WTC11 (cell line): ENCODE data around the gene CDH7. TPM values are rescaled to one million over a fixed set of nuclear protein-coding genes. Genes with fewer than 3 reads are reported as not detected.

Experiments
- ATAC-seq: fragments of 200-7000 bp; cut with Tn5 transposase; 2 replicates; pipeline ENCODE4 v1.10.0; 2021; ENCODE audit warnings: mild to moderate bottlenecking, moderate library complexity
- CTCF ChIA-PET: fragments of 300-600 bp; sonication (Branson Sonifier 250); formaldehyde crosslinking; loops from one replicate; lab custom pipeline; 2021; ENCODE audit warnings: antibody characterized with exemption; lab: Charles Lee
- POLR2A ChIA-PET: fragments of 350-600 bp; sonication (Branson Sonifier 250); formaldehyde crosslinking; loops from one replicate; lab custom pipeline; 2021; ENCODE audit warnings: antibody characterized with exemption; lab: Charles Lee
- DNase-seq: peaks from one replicate; pipeline ENCODE4 v3.0.0; 2021; ENCODE audit warnings: low spot score
- H3K27ac Mint-ChIP-seq: 2 replicates; pipeline ENCODE4 v1.8.0; 2021; ENCODE audit warnings: mixed read lengths
- H3K27me3 Mint-ChIP-seq: 2 replicates; pipeline ENCODE4 v1.8.0; 2021; ENCODE audit warnings: low read depth, mild to moderate bottlenecking, moderate library complexity, mixed read lengths
- H3K36me3 Mint-ChIP-seq: 2 replicates; pipeline ENCODE4 v1.8.0; 2021; ENCODE audit warnings: mixed read lengths
- H3K4me1 Mint-ChIP-seq: 2 replicates; pipeline ENCODE4 v1.8.0; 2022; ENCODE audit warnings: mixed read lengths
- H3K4me3 Mint-ChIP-seq: 2 replicates; pipeline ENCODE4 v1.8.0; 2021; ENCODE audit warnings: mild to moderate bottlenecking, moderate library complexity, mixed read lengths
- H3K9me3 Mint-ChIP-seq: 2 replicates; pipeline ENCODE4 v1.8.0; 2021; ENCODE audit warnings: mixed read lengths
- CREB1 ChIP-seq: sonication (generic); formaldehyde crosslinking; IDR thresholded peaks from 2 replicates; pipeline ENCODE4 v1.8.0; 2023; ENCODE audit warnings: mild to moderate bottlenecking, missing genetic modification reagents
- CREM ChIP-seq: sonication (generic); formaldehyde crosslinking; IDR thresholded peaks from 2 replicates; pipeline ENCODE4 v1.8.1; 2022; ENCODE audit warnings: mild to moderate bottlenecking, missing genetic modification reagents, moderate library complexity
- GRHL2 ChIP-seq: fragments of 250-450 bp; sonication (Bioruptor Pico); IDR thresholded peaks from 2 replicates; pipeline ENCODE4 v1.8.0; 2022; ENCODE audit warnings: mild to moderate bottlenecking, moderate library complexity; ENCODE audit not compliant: insufficient replicate concordance, severe bottlenecking
- IRF2 ChIP-seq: sonication (generic); formaldehyde crosslinking; IDR thresholded peaks from 2 replicates; pipeline ENCODE4 v1.8.0; 2022; ENCODE audit warnings: low read depth, missing genetic modification reagents, borderline replicate concordance
- TP53 ChIP-seq: sonication (generic); formaldehyde crosslinking; IDR thresholded peaks from 2 replicates; pipeline ENCODE4 v1.8.1; 2023; ENCODE audit warnings: mild to moderate bottlenecking, missing genetic modification reagents
- ZBTB21 ChIP-seq: sonication (generic); formaldehyde crosslinking; IDR thresholded peaks from 2 replicates; pipeline ENCODE4 v1.8.1; 2023; ENCODE audit warnings: mild to moderate bottlenecking, missing genetic modification reagents, borderline replicate concordance
- ZNF232 ChIP-seq: sonication (generic); formaldehyde crosslinking; IDR thresholded peaks from 2 replicates; pipeline ENCODE4 v1.8.0; 2022; ENCODE audit warnings: mild to moderate bottlenecking, missing genetic modification reagents
- ZNF263 ChIP-seq: sonication (generic); formaldehyde crosslinking; IDR thresholded peaks from 2 replicates; pipeline ENCODE4 v1.8.1; 2022; ENCODE audit warnings: low read depth, mild to moderate bottlenecking, moderate library complexity, missing genetic modification reagents
- total RNA-seq: library from RNA; stranded (reverse); gene quantifications from 3 replicates; pipeline ENCODE4 v1.2.3, GENCODE V29; 2021
- TF ChIP-seq, protein P1 (sequence below): sonication (generic); formaldehyde crosslinking; conservative IDR thresholded peaks from 2 replicates; pipeline ENCODE4 v1.8.1; 2023; ENCODE audit warnings: mild to moderate bottlenecking, low read depth, missing genetic modification reagents, moderate library complexity
- TF ChIP-seq, protein P2 (sequence below): sonication (generic); formaldehyde crosslinking; IDR thresholded peaks from 2 replicates; pipeline ENCODE4 v1.8.1; 2022; ENCODE audit warnings: low read depth, missing genetic modification reagents, borderline replicate concordance
- TF ChIP-seq, protein P3 (sequence below): fragments of 200-600 bp; IDR thresholded peaks from 2 replicates; pipeline ENCODE4 v1.8.0; 2022; ENCODE audit warnings: antibody characterized with exemption
- TF ChIP-seq, protein P4 (sequence below): fragments of 250-450 bp; sonication (Bioruptor Pico); IDR thresholded peaks from 2 replicates; pipeline ENCODE4 v1.8.0; 2021; ENCODE audit warnings: mild to moderate bottlenecking
- TF ChIP-seq, protein P5 (sequence below): fragments of 250-450 bp; sonication (Bioruptor Pico); conservative IDR thresholded peaks from 2 replicates; pipeline ENCODE4 v1.9.0; 2021; ENCODE audit warnings: mild to moderate bottlenecking

Gene CDH7
- total RNA-seq, 1 experiment from 2014 or later: 1.3 TPM

DNA sequence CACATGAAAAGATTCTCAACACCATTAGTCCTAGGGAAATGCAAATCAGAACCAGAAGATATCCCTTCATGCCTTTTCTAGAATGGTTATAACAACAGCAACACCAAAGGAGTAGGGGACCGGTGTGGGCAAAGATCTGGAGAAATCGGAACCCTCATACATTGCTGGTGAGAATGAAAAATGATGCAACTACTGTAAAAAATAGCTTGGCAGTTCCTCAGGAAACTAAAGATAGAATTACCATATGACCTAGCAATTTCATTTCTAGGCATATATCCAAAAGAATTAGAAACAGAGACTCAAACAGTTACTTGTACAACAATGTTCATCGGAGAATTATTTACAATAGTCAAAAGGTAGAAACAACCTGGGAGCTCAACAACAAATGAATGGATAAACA is 29.2 kb upstream of the CDH7 start (continued):
- TF ChIP-seq, protein P1, sequence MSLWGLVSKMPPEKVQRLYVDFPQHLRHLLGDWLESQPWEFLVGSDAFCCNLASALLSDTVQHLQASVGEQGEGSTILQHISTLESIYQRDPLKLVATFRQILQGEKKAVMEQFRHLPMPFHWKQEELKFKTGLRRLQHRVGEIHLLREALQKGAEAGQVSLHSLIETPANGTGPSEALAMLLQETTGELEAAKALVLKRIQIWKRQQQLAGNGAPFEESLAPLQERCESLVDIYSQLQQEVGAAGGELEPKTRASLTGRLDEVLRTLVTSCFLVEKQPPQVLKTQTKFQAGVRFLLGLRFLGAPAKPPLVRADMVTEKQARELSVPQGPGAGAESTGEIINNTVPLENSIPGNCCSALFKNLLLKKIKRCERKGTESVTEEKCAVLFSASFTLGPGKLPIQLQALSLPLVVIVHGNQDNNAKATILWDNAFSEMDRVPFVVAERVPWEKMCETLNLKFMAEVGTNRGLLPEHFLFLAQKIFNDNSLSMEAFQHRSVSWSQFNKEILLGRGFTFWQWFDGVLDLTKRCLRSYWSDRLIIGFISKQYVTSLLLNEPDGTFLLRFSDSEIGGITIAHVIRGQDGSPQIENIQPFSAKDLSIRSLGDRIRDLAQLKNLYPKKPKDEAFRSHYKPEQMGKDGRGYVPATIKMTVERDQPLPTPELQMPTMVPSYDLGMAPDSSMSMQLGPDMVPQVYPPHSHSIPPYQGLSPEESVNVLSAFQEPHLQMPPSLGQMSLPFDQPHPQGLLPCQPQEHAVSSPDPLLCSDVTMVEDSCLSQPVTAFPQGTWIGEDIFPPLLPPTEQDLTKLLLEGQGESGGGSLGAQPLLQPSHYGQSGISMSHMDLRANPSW (CRISPR knock-in tag): no peak
- TF ChIP-seq, protein P2, sequence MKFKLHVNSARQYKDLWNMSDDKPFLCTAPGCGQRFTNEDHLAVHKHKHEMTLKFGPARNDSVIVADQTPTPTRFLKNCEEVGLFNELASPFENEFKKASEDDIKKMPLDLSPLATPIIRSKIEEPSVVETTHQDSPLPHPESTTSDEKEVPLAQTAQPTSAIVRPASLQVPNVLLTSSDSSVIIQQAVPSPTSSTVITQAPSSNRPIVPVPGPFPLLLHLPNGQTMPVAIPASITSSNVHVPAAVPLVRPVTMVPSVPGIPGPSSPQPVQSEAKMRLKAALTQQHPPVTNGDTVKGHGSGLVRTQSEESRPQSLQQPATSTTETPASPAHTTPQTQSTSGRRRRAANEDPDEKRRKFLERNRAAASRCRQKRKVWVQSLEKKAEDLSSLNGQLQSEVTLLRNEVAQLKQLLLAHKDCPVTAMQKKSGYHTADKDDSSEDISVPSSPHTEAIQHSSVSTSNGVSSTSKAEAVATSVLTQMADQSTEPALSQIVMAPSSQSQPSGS (CRISPR knock-in tag): no peak
- TF ChIP-seq, protein P3, sequence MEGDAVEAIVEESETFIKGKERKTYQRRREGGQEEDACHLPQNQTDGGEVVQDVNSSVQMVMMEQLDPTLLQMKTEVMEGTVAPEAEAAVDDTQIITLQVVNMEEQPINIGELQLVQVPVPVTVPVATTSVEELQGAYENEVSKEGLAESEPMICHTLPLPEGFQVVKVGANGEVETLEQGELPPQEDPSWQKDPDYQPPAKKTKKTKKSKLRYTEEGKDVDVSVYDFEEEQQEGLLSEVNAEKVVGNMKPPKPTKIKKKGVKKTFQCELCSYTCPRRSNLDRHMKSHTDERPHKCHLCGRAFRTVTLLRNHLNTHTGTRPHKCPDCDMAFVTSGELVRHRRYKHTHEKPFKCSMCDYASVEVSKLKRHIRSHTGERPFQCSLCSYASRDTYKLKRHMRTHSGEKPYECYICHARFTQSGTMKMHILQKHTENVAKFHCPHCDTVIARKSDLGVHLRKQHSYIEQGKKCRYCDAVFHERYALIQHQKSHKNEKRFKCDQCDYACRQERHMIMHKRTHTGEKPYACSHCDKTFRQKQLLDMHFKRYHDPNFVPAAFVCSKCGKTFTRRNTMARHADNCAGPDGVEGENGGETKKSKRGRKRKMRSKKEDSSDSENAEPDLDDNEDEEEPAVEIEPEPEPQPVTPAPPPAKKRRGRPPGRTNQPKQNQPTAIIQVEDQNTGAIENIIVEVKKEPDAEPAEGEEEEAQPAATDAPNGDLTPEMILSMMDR: no peak
- no peak for TF ChIP-seq ZNF232 (CRISPR knock-in tag)
- TF ChIP-seq, protein P4, sequence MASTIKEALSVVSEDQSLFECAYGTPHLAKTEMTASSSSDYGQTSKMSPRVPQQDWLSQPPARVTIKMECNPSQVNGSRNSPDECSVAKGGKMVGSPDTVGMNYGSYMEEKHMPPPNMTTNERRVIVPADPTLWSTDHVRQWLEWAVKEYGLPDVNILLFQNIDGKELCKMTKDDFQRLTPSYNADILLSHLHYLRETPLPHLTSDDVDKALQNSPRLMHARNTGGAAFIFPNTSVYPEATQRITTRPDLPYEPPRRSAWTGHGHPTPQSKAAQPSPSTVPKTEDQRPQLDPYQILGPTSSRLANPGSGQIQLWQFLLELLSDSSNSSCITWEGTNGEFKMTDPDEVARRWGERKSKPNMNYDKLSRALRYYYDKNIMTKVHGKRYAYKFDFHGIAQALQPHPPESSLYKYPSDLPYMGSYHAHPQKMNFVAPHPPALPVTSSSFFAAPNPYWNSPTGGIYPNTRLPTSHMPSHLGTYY: no peak

DNA sequence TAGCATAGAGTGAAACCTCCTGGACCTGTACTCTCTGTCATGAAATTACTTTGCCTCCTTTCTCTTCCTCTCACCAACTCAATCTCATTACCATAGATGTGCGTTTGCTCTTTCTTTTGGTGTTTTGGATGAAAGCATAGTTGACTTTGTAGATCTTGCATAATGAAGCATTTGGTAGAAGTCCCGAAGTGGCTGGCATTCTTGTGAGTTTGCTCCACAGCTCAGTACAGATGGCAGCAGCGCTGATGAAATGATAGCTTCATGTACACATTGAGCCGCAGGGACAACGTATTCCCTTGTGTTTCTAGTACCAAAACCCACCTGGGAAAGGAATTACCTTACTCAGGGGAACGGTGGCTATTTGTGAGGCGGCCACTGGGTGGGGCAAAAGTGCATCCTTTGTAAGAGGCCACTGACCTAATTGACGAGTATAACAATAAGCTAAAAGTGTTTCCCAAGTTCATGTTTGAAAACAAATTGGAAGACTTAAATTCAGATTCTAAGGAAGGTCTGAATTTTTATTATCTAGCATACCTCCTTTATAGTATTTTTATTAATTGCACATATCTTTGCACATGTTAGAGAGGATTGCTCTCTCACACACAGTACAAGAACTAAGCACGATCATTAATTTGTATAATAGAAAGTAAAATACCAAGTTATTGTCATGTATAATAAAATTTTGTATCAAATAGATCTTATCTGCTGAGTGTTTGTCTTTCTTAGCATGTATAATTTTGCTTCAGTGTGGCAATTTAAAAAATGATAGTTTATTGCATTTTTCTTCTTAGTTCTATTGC is 25.4 kb upstream of the CDH7 start:
- H3K27me3 Mint-ChIP-seq: no peaks in the 10 kb centered on the region
- POLR2A ChIA-PET: no interaction called here
- DNase-seq (peak; percentile 74), ATAC-seq (peak; percentile 98)
- CTCF ChIA-PET: interaction anchor here (0.5 to 1.2 kb wide), 12 partner anchors 10 to 770 kb away, joined by 3 to 11 read pairs (median 3); partner anchors contain the start of gene CDH7
- no peaks in the 10 kb centered on the region for H3K9me3 Mint-ChIP-seq
- no peak overlapping the region; the same call in 1 of the 2 replicates for H3K4me3 Mint-ChIP-seq
- peaks cover 15% of the 10 kb centered on the region for H3K4me1 Mint-ChIP-seq
- TF ChIP-seq CREB1 (CRISPR knock-in tag): no peak
- no peak for TF ChIP-seq TP53 (CRISPR knock-in tag)
- TF ChIP-seq CREM (CRISPR knock-in tag): no peak
- no peak for TF ChIP-seq GRHL2
- TF ChIP-seq, protein P3: peak; percentile 66
- TF ChIP-seq, protein P5, sequence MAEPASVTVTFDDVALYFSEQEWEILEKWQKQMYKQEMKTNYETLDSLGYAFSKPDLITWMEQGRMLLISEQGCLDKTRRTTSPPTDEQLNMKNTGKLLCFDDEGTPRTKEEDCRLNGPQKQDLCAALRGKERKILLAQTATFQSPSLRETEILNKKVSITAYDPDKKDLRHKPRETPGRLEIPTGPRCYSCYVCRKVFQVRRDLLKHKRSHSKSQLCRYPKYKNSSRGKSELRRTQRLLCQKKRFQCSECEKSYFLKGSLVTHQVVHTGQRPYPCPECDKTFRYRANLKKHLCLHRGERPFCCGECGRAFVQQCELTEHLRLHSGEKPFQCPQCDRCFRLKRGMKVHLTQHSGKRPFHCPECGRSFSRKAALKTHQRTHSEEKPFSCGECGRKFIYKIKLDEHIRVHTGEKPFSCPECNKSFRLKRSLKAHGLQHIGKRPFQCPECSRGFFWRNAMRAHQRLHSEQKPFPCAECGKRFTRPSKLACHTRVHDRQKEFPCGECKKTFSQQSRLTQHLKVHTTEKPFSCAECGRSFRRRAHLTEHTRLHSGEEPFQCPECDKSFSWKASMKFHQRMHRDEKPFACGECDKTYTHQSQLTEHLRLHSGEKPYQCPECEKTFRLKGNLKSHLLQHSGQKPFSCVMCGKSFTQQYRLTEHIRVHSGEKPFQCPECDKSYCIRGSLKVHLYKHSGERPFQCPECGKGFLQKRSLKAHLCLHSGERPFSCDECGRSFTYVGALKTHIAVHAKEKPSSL (CRISPR knock-in tag): no peak
- TF ChIP-seq IRF2: no peak
- 0 out of 2 replicates have a peak, but pooled peaks have one; percentile 35 for TF ChIP-seq ZBTB21 (CRISPR knock-in tag)
- no peak for TF ChIP-seq ZNF263 (CRISPR knock-in tag)
- no peaks in the 10 kb centered on the region for H3K36me3 Mint-ChIP-seq
- H3K27ac Mint-ChIP-seq: no peak overlapping the region
